WTC11 (cell line): Measurements from ENCODE around the gene DENND4B. TPM values are rescaled to one million over a fixed set of nuclear protein-coding genes. Genes with fewer than 3 reads are reported as not detected.

Source experiments
- ATAC-seq: fragments of 200-7000 bp; cut with Tn5 transposase; 2 replicates; pipeline ENCODE4 v1.10.0; 2021; ENCODE audit warnings: mild to moderate bottlenecking, moderate library complexity
- CTCF ChIA-PET: fragments of 300-600 bp; sonication (Branson Sonifier 250); formaldehyde crosslinking; loops from one replicate; lab custom pipeline; 2021; ENCODE audit warnings: antibody characterized with exemption; lab: Charles Lee
- POLR2A ChIA-PET: fragments of 350-600 bp; sonication (Branson Sonifier 250); formaldehyde crosslinking; loops from one replicate; lab custom pipeline; 2021; ENCODE audit warnings: antibody characterized with exemption; lab: Charles Lee
- DNase-seq: peaks from one replicate; pipeline ENCODE4 v3.0.0; 2021; ENCODE audit warnings: low spot score
- H3K27ac Mint-ChIP-seq: 2 replicates; pipeline ENCODE4 v1.8.0; 2021; ENCODE audit warnings: mixed read lengths
- H3K27me3 Mint-ChIP-seq: 2 replicates; pipeline ENCODE4 v1.8.0; 2021; ENCODE audit warnings: low read depth, mild to moderate bottlenecking, moderate library complexity, mixed read lengths
- H3K36me3 Mint-ChIP-seq: 2 replicates; pipeline ENCODE4 v1.8.0; 2021; ENCODE audit warnings: mixed read lengths
- H3K4me1 Mint-ChIP-seq: 2 replicates; pipeline ENCODE4 v1.8.0; 2022; ENCODE audit warnings: mixed read lengths
- H3K4me3 Mint-ChIP-seq: 2 replicates; pipeline ENCODE4 v1.8.0; 2021; ENCODE audit warnings: mild to moderate bottlenecking, moderate library complexity, mixed read lengths
- H3K9me3 Mint-ChIP-seq: 2 replicates; pipeline ENCODE4 v1.8.0; 2021; ENCODE audit warnings: mixed read lengths
- CDX4 ChIP-seq: fragments of 250-450 bp; sonication (Bioruptor Pico); IDR thresholded peaks from 2 replicates; pipeline ENCODE4 v1.9.0; 2021; ENCODE audit warnings: moderate library complexity, mild to moderate bottlenecking, inconsistent platforms, borderline replicate concordance
- CREB1 ChIP-seq: sonication (generic); formaldehyde crosslinking; IDR thresholded peaks from 2 replicates; pipeline ENCODE4 v1.8.0; 2023; ENCODE audit warnings: mild to moderate bottlenecking, missing genetic modification reagents
- CTCF ChIP-seq: fragments of 200-600 bp; IDR thresholded peaks from 2 replicates; pipeline ENCODE4 v1.8.0; 2022; ENCODE audit warnings: antibody characterized with exemption
- E2F1 ChIP-seq: sonication (generic); formaldehyde crosslinking; IDR thresholded peaks from 2 replicates; pipeline ENCODE4 v1.8.0; 2022; ENCODE audit warnings: mild to moderate bottlenecking, missing genetic modification reagents
- ERG ChIP-seq: fragments of 250-450 bp; sonication (Bioruptor Pico); IDR thresholded peaks from 2 replicates; pipeline ENCODE4 v1.8.0; 2021; ENCODE audit warnings: mild to moderate bottlenecking
- ETV6 ChIP-seq: sonication (generic); formaldehyde crosslinking; IDR thresholded peaks from 2 replicates; pipeline ENCODE4 v1.8.1; 2022; ENCODE audit warnings: mild to moderate bottlenecking, missing genetic modification reagents
- FOXJ3 ChIP-seq: sonication (generic); formaldehyde crosslinking; IDR thresholded peaks from 2 replicates; pipeline ENCODE4 v1.9.0; 2021; ENCODE audit warnings: missing genetic modification reagents, mild to moderate bottlenecking, borderline replicate concordance
- GABPB1 ChIP-seq: sonication (generic); formaldehyde crosslinking; IDR thresholded peaks from 2 replicates; pipeline ENCODE4 v1.8.1; 2023; ENCODE audit warnings: mild to moderate bottlenecking, missing genetic modification reagents
- HMGXB4 ChIP-seq: sonication (generic); formaldehyde crosslinking; IDR thresholded peaks from 2 replicates; pipeline ENCODE4 v1.8.1; 2023; ENCODE audit warnings: mild to moderate bottlenecking, moderate library complexity, missing genetic modification reagents
- MAX ChIP-seq: sonication (generic); formaldehyde crosslinking; IDR thresholded peaks from 2 replicates; pipeline ENCODE4 v1.8.0; 2022; ENCODE audit warnings: mild to moderate bottlenecking, missing genetic modification reagents
- MYBL2 ChIP-seq: sonication (generic); formaldehyde crosslinking; IDR thresholded peaks from 2 replicates; pipeline ENCODE4 v1.8.1; 2023; ENCODE audit warnings: mild to moderate bottlenecking, moderate library complexity, missing genetic modification reagents
- NFATC4 ChIP-seq: fragments of 250-450 bp; sonication (Bioruptor Pico); IDR thresholded peaks from 2 replicates; pipeline ENCODE4 v1.9.0; 2021; ENCODE audit warnings: mild to moderate bottlenecking
- NFYB ChIP-seq: sonication (generic); formaldehyde crosslinking; conservative IDR thresholded peaks from 2 replicates; pipeline ENCODE4 v1.8.0; 2022; ENCODE audit warnings: low read depth, missing genetic modification reagents
- NR1H2 ChIP-seq: sonication (generic); formaldehyde crosslinking; IDR thresholded peaks from 2 replicates; pipeline ENCODE4 v1.9.0; 2021; ENCODE audit warnings: mild to moderate bottlenecking, moderate library complexity, missing genetic modification reagents
- OVOL2 ChIP-seq: fragments of 250-450 bp; sonication (Bioruptor Pico); IDR thresholded peaks from 2 replicates; pipeline ENCODE4 v1.9.0; 2021; ENCODE audit warnings: mild to moderate bottlenecking, borderline replicate concordance
- SMAD3 ChIP-seq: sonication (generic); formaldehyde crosslinking; IDR thresholded peaks from 2 replicates; pipeline ENCODE4 v1.8.0; 2022; ENCODE audit warnings: missing genetic modification reagents, mild to moderate bottlenecking, borderline replicate concordance
- SOX15 ChIP-seq: fragments of 250-450 bp; sonication (Bioruptor Pico); IDR thresholded peaks from 2 replicates; pipeline ENCODE4 v1.9.0; 2021; ENCODE audit warnings: mild to moderate bottlenecking
- SP1 ChIP-seq: sonication (generic); formaldehyde crosslinking; conservative IDR thresholded peaks from 2 replicates; pipeline ENCODE4 v1.8.1; 2022; ENCODE audit warnings: missing genetic modification reagents
- TEAD4 ChIP-seq: sonication (generic); formaldehyde crosslinking; IDR thresholded peaks from 2 replicates; pipeline ENCODE4 v1.8.0; 2022; ENCODE audit warnings: mild to moderate bottlenecking, missing genetic modification reagents
- TP53 ChIP-seq: sonication (generic); formaldehyde crosslinking; IDR thresholded peaks from 2 replicates; pipeline ENCODE4 v1.8.1; 2023; ENCODE audit warnings: mild to moderate bottlenecking, missing genetic modification reagents
- USF1 ChIP-seq: sonication (generic); formaldehyde crosslinking; IDR thresholded peaks from 2 replicates; pipeline ENCODE4 v1.8.0; 2022; ENCODE audit warnings: mild to moderate bottlenecking, missing genetic modification reagents
- ZNF232 ChIP-seq: sonication (generic); formaldehyde crosslinking; IDR thresholded peaks from 2 replicates; pipeline ENCODE4 v1.8.0; 2022; ENCODE audit warnings: mild to moderate bottlenecking, missing genetic modification reagents
- ZNF281 ChIP-seq: sonication (generic); formaldehyde crosslinking; IDR thresholded peaks from 2 replicates; pipeline ENCODE4 v1.8.0; 2023; ENCODE audit warnings: mild to moderate bottlenecking, missing genetic modification reagents
- ZNF416 ChIP-seq: fragments of 250-450 bp; sonication (Bioruptor Pico); IDR thresholded peaks from 2 replicates; pipeline ENCODE4 v1.9.0; 2021; ENCODE audit warnings: mild to moderate bottlenecking, inconsistent platforms
- ZNF671 ChIP-seq: fragments of 250-450 bp; sonication (Bioruptor Pico); IDR thresholded peaks from 2 replicates; pipeline ENCODE4 v1.8.0; 2021; ENCODE audit warnings: mild to moderate bottlenecking
- total RNA-seq: library from RNA; stranded (reverse); gene quantifications from 3 replicates; pipeline ENCODE4 v1.2.3, GENCODE V29; 2021

Gene DENND4B
- total RNA-seq, 1 experiment from 2014 or later = 93.1 TPM

- H3K9me3 Mint-ChIP-seq = no peaks in the 10 kb centered on the region
- CTCF ChIA-PET = no interaction called here
- no peaks in the 10 kb centered on the region for H3K36me3 Mint-ChIP-seq
- H3K4me3 Mint-ChIP-seq = no peak overlapping the region
- no peak for ATAC-seq
- TF ChIP-seq USF1 (CRISPR knock-in tag) (no peak), E2F1 (no peak), CDX4 (CRISPR knock-in tag) (no peak), ERG (no peak), NFATC4 (no peak), ZNF416 (CRISPR knock-in tag) (no peak), HMGXB4 (no peak), OVOL2 (CRISPR knock-in tag) (no peak), ETV6 (CRISPR knock-in tag) (no peak), TP53 (CRISPR knock-in tag) (no peak), NR1H2 (CRISPR knock-in tag) (no peak), CTCF (no peak), SMAD3 (CRISPR knock-in tag) (no peak), FOXJ3 (no peak), ZNF671 (CRISPR knock-in tag) (no peak), CREB1 (CRISPR knock-in tag) (no peak)
- H3K27me3 Mint-ChIP-seq = no peaks in the 10 kb centered on the region
- no peak overlapping the region for H3K27ac Mint-ChIP-seq
- POLR2A ChIA-PET = no interaction called here
- H3K4me1 Mint-ChIP-seq = peaks cover 6% of the 10 kb centered on the region
- DNase-seq = no peak
Observed at GRCh38 chr1:153926405-153926804, 20.1 kb downstream of the DENND4B start.

- Mint-ChIP-seq H3K27me3 (no peaks in the 10 kb centered on the region), H3K4me3 (peak within 1 kb of the TSS; percentile 96)
- peak; percentile 17; the same call in 1 of the 2 replicates for TF ChIP-seq MAX
- 0 out of 2 replicates have a peak, but pooled peaks have one; percentile 40 for TF ChIP-seq MYBL2 (CRISPR knock-in tag)
- peak; percentile 53; the same call in 1 of the 2 replicates for TF ChIP-seq ZNF281
- peak; percentile 64; the same call in 1 of the 2 replicates for TF ChIP-seq ZNF232
- no peak for TF ChIP-seq SOX15 (CRISPR knock-in tag)
- no peak for TF ChIP-seq TEAD4 (CRISPR knock-in tag)
- peak; percentile 66 for TF ChIP-seq SP1 (CRISPR knock-in tag)
- 0 out of 2 replicates have a peak, but pooled peaks have one; percentile 28 for TF ChIP-seq ETV6 (CRISPR knock-in tag)
- 0 out of 2 replicates have a peak, but pooled peaks have one; percentile 29 for TF ChIP-seq GABPB1 (CRISPR knock-in tag)
- peak; percentile 98 for TF ChIP-seq NFYB
Observed at GRCh38 chr1:153922972-153923925, 23.3 kb downstream of the DENND4B start, which contains the start of gene GATAD2B. TSS of gene GATAD2B (minus strand) at chr1:153922972. CDS start at chr1:153828347, 94,625 bp downstream.

More at GRCh38 chr1:153922972-153923925, 23.3 kb downstream of the DENND4B start, which contains the start of gene GATAD2B:
- DNase-seq = peak; percentile 99
- Mint-ChIP-seq H3K36me3 (no peaks in the 10 kb centered on the region), H3K27ac (peak within 1 kb of the TSS; percentile 96), H3K9me3 (no peaks in the 10 kb centered on the region), H3K4me1 (peaks cover 26% of the 10 kb centered on the region)
- ATAC-seq = peak; percentile 97
- CTCF ChIA-PET = interaction anchor here (0.6 to 3.1 kb wide), 16 partner anchors 17 to 412 kb away, joined by 3 to 24 read pairs (median 3); partner anchors contain the start of genes DENND4B and RAB13
- POLR2A ChIA-PET = interaction anchor here (0.8 to 2.3 kb wide), 9 partner anchors 23 to 120 kb away, joined by 3 to 24 read pairs (median 5); partner anchors contain the start of genes CREB3L4, DENND4B, JTB and RPS27
